Mesenchymal stem cell (in vitro differentiated cells and primary cell): ENCODE results near the gene COL23A1.
"Not testable (repeated sequence)": the region's sequence is repeated elsewhere in the genome, so short reads cannot be mapped to it uniquely, and the experiment has no call there.

Experiments used
- DNase-seq: peaks from one replicate; pipeline ENCODE4 v3.0.0-alpha.2; 2013
- H2AFZ ChIP-seq: one replicate; pipeline ENCODE4 v1.6.1; 2013; ENCODE audit warnings: low read depth, mild to moderate bottlenecking, control low read depth, inconsistent platforms, low read length, moderate library complexity
- H2AK5ac ChIP-seq: 2 replicates; pipeline ENCODE4 v1.6.1; 2013; ENCODE audit warnings: low read length, moderate library complexity, mild to moderate bottlenecking, inconsistent platforms; ENCODE audit not compliant: severe bottlenecking
- H2BK120ac ChIP-seq: one replicate; pipeline ENCODE4 v1.6.1; 2013; ENCODE audit warnings: low read depth, mild to moderate bottlenecking, inconsistent platforms, low read length, moderate library complexity
- H2BK12ac ChIP-seq, 2 experiments: one replicate each; pipeline ENCODE4 v1.6.1; 2013; ENCODE audit warnings: inconsistent platforms in 2 of 2, low read length in 2 of 2, mild to moderate bottlenecking in 2 of 2, moderate library complexity in 2 of 2, control low read depth in 1 of 2
- H2BK15ac ChIP-seq: one replicate; pipeline ENCODE4 v1.6.1; 2013; ENCODE audit warnings: mild to moderate bottlenecking, low read depth, inconsistent platforms; ENCODE audit not compliant: poor library complexity, severe bottlenecking
- H2BK5ac ChIP-seq: 2 replicates; pipeline ENCODE4 v1.6.1; 2013; ENCODE audit warnings: low read depth, mild to moderate bottlenecking, low read length, control low read depth, inconsistent platforms; ENCODE audit not compliant: poor library complexity, severe bottlenecking
- H3K14ac ChIP-seq, 2 experiments: one replicate each; pipeline ENCODE4 v1.6.1; 2013; ENCODE audit warnings: inconsistent platforms in 2 of 2, low read length in 2 of 2, control low read depth in 1 of 2, mild to moderate bottlenecking in 1 of 2, moderate library complexity in 1 of 2
- H3K18ac ChIP-seq, 2 experiments: one replicate each; pipeline ENCODE4 v1.6.1; 2013; ENCODE audit warnings: inconsistent platforms in 2 of 2, low read length in 2 of 2, control low read depth in 1 of 2, low read depth in 1 of 2, mild to moderate bottlenecking in 1 of 2
- H3K23ac ChIP-seq, 2 experiments: one replicate each; pipeline ENCODE4 v1.6.1; 2013; ENCODE audit warnings: inconsistent platforms in 2 of 2, low read length in 2 of 2, mild to moderate bottlenecking in 2 of 2, moderate library complexity in 2 of 2, control low read depth in 1 of 2
- H3K27ac ChIP-seq: 2 replicates; pipeline ENCODE4 v1.5.1; 2013; ENCODE audit warnings: mild to moderate bottlenecking, moderate library complexity, low read length, control low read depth, inconsistent platforms; ENCODE audit not compliant: poor library complexity, severe bottlenecking
- H3K27me3 ChIP-seq, 2 experiments: 2 replicates each; pipeline versions ENCODE4 v1.6.1 to v1.7.0; 2013; ENCODE audit warnings: low read length in 2 of 2, mild to moderate bottlenecking in 2 of 2, moderate library complexity in 2 of 2, control low read depth in 1 of 2, inconsistent platforms in 1 of 2; ENCODE audit not compliant: control insufficient read depth in 1 of 2, insufficient read depth in 1 of 2
- H3K36me3 ChIP-seq, 2 experiments: 2 replicates each; pipeline versions ENCODE4 v1.6.1 to v1.7.0; 2013; ENCODE audit warnings: low read length in 2 of 2, control low read depth in 1 of 2, inconsistent platforms in 1 of 2, low read depth in 1 of 2, mild to moderate bottlenecking in 1 of 2; ENCODE audit not compliant: insufficient read depth in 2 of 2, control insufficient read depth in 1 of 2
- H3K4ac ChIP-seq, 2 experiments: one replicate each; pipeline ENCODE4 v1.6.1; 2013; ENCODE audit warnings: inconsistent platforms in 2 of 2, low read length in 2 of 2, mild to moderate bottlenecking in 2 of 2, moderate library complexity in 2 of 2, control low read depth in 1 of 2, low read depth in 1 of 2
- H3K4me1 ChIP-seq: 2 replicates; pipeline ENCODE4 v1.6.1; 2013; ENCODE audit warnings: low read depth, low read length, control low read depth; ENCODE audit not compliant: control insufficient read depth, insufficient read depth
- H3K4me2 ChIP-seq: 2 replicates; pipeline ENCODE4 v1.6.1; 2013; ENCODE audit warnings: low read length, mild to moderate bottlenecking, inconsistent platforms; ENCODE audit not compliant: poor library complexity, severe bottlenecking
- H3K4me3 ChIP-seq, 2 experiments: 2 replicates each; pipeline versions ENCODE4 v1.5.1 to v1.7.0; 2013; ENCODE audit warnings: low read length in 2 of 2, mild to moderate bottlenecking in 2 of 2, control low read depth in 1 of 2, low read depth in 1 of 2; ENCODE audit not compliant: insufficient read depth in 1 of 2
- H3K79me1 ChIP-seq: replicated peaks from 2 replicates; pipeline ENCODE4 v1.6.1; 2013; ENCODE audit warnings: mild to moderate bottlenecking, control low read depth, low read length, inconsistent platforms; ENCODE audit not compliant: poor library complexity, severe bottlenecking
- H3K9ac ChIP-seq: 2 replicates; pipeline ENCODE4 v1.7.0; 2013; ENCODE audit warnings: mild to moderate bottlenecking, low read length, moderate library complexity
- H3K9me3 ChIP-seq: 2 replicates; pipeline ENCODE4 v1.7.0; 2013; ENCODE audit warnings: mild to moderate bottlenecking, low read length; ENCODE audit not compliant: control insufficient read depth
- H4K8ac ChIP-seq: one replicate; pipeline ENCODE4 v1.6.1; 2013; ENCODE audit warnings: inconsistent platforms, mild to moderate bottlenecking, low read length, moderate library complexity
- H4K91ac ChIP-seq: one replicate; pipeline ENCODE4 v1.6.1; 2013; ENCODE audit warnings: mild to moderate bottlenecking, low read length, inconsistent platforms
- WGBS: methylation state at CpG from one replicate; pipeline ENCODE4 v1.1.7; 2013; ENCODE audit warnings: mixed read lengths; 5-methylcytosine and 5-hydroxymethylcytosine counted together

The COL23A1 gene

DNA sequence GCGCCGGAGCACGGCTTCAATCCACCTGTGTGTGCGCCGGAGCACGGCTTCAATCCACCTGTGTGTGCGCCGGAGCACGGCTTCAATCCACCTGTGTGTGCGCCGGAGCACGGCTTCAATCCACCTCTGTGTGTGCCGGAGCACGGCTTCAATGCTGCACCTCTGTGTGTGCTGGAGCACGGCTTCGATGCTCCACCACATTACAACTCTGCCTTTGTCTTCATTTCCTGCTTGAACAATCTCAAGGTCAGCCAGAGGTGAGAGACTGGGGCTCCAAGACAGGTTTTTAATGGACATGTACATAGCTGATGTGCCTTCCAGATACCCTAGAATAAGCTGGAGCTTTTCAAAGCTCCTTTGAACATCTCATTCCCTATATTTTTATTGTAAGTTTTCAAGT is 287.9 kb downstream of the COL23A1 start:
- peaks cover 0 to 33% of the 10 kb centered on the region in 2 experiments for H3K27me3 ChIP-seq
- not testable (repeated sequence) for H2BK5ac ChIP-seq, H2AK5ac ChIP-seq, H2BK120ac ChIP-seq, H3K36me3 ChIP-seq, H3K9ac ChIP-seq, H3K4me1 ChIP-seq, H3K4ac ChIP-seq, H4K8ac ChIP-seq, H4K91ac ChIP-seq, H2BK12ac ChIP-seq, H3K4me2 ChIP-seq, H3K23ac ChIP-seq, DNase-seq, H3K14ac ChIP-seq, H2BK15ac ChIP-seq, H3K18ac ChIP-seq, H2AFZ ChIP-seq, H3K4me3 ChIP-seq, H3K27ac ChIP-seq, H3K79me1 ChIP-seq, H3K9me3 ChIP-seq
- 86% methylated on average over 16 of the region's 16 CpGs for WGBS

- no peak overlapping the region for H2BK12ac ChIP-seq
- H4K8ac ChIP-seq: no peak overlapping the region
- no peak overlapping the region for H3K9ac ChIP-seq
- H3K23ac ChIP-seq: no peak overlapping the region
- H2BK5ac ChIP-seq: no peak overlapping the region
- H3K27ac ChIP-seq: no peak overlapping the region
- H2AK5ac ChIP-seq: no peak overlapping the region
- no peak overlapping the region for H3K4me2 ChIP-seq
- H2BK120ac ChIP-seq: no peak overlapping the region
- no peak overlapping the region for H3K4ac ChIP-seq
- H3K27me3 ChIP-seq: peaks cover 0 to 27% of the 10 kb centered on the region in 2 experiments
- 91% methylated on average over 12 of the region's 15 CpGs for WGBS
- no peaks in the 10 kb centered on the region for H3K9me3 ChIP-seq
- H2BK15ac ChIP-seq: no peak overlapping the region
- DNase-seq: no peak
- H3K79me1 ChIP-seq: no peaks in the 10 kb centered on the region
- H4K91ac ChIP-seq: no peak overlapping the region
- H3K14ac ChIP-seq: no peak overlapping the region
- H3K36me3 ChIP-seq: no peaks in the 10 kb centered on the region
- H3K4me1 ChIP-seq: no peaks in the 10 kb centered on the region
- H3K18ac ChIP-seq: no peak overlapping the region
- no peak overlapping the region for H2AFZ ChIP-seq
- H3K4me3 ChIP-seq: no peak overlapping the region
Measured at GRCh38 chr5:178301641-178302040, 288.6 kb downstream of the COL23A1 start.

DNA sequence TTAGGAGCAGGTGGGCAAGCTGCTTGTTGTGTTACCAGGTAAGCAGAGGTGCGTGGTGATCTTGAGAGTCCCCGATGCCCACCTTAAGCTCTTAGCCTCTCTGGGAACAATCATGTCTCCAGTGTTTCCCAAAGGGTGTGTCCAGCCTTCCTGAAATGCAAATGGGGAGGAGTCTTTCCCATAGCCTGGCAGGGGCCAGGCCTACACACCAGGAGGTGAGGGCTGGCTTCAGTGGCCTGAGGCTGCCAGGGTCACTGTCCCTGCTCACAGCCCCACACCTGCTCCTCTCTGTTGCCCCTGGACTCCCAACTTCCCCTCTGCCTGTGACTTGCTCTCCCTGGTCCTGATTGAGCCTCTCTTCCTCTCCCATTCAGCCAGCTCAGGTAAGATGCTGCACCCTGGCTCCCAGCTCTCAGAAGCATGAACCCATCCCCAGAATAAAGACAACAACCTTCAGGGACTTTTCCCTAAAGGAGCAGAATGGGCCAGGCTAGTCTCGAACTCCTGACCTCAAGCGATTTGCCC is 291.8 kb downstream of the COL23A1 start:
- no peak overlapping the region for H4K8ac ChIP-seq
- H3K9ac ChIP-seq: no peak overlapping the region
- no peak overlapping the region for H2BK120ac ChIP-seq
- WGBS: 92% methylated on average over 4 of the region's 4 CpGs
- H3K4ac ChIP-seq: no peak overlapping the region
- no peak for DNase-seq
- H3K23ac ChIP-seq: no peak overlapping the region
- no peak overlapping the region for H3K27ac ChIP-seq
- H2BK15ac ChIP-seq: no peak overlapping the region
- H3K9me3 ChIP-seq: no peaks in the 10 kb centered on the region
- no peaks in the 10 kb centered on the region for H3K79me1 ChIP-seq
- H3K4me1 ChIP-seq: no peaks in the 10 kb centered on the region
- no peak overlapping the region for H2AFZ ChIP-seq
- H2BK12ac ChIP-seq: no peak overlapping the region
- no peak overlapping the region for H3K18ac ChIP-seq
- H3K36me3 ChIP-seq: no peaks in the 10 kb centered on the region
- no peak overlapping the region for H2BK5ac ChIP-seq
- H3K27me3 ChIP-seq: peaks cover 0 to 23% of the 10 kb centered on the region in 2 experiments
- no peak overlapping the region for H2AK5ac ChIP-seq
- no peak overlapping the region for H4K91ac ChIP-seq
- no peak overlapping the region for H3K4me2 ChIP-seq
- H3K4me3 ChIP-seq: no peak overlapping the region
- H3K14ac ChIP-seq: no peak overlapping the region

DNA sequence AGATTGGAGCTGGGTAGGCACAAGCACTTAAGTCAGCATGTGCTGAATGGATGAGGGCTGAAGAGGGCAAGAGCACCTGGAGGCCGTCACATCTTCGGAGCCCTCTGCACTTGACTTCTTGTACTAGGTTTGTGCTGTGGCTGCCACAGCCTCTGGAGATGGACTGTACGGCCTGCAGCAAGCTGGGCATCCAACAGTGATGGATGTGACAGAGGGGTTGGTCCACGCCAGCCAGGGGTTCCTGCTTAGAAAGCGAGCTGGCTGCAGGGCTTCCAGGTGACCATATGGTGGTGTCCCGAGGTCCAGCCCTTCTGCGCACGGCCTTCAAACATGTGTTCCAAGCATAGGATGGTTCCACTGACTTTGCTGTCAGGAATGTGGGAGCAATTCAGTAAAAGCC is 292.4 kb downstream of the COL23A1 start:
- Histone ChIP-seq H2BK5ac (no peak overlapping the region), H3K18ac (no peak overlapping the region), H4K8ac (no peak overlapping the region), H2AK5ac (no peak overlapping the region), H3K27me3 (peaks cover 0 to 23% of the 10 kb centered on the region in 2 experiments), H3K36me3 (no peaks in the 10 kb centered on the region), H3K14ac (no peak overlapping the region), H3K9me3 (no peaks in the 10 kb centered on the region), H2BK120ac (no peak overlapping the region), H3K27ac (no peak overlapping the region), H4K91ac (no peak overlapping the region), H2BK12ac (no peak overlapping the region), H3K4me3 (no peak overlapping the region), H2AFZ (no peak overlapping the region), H3K4me1 (no peaks in the 10 kb centered on the region), H3K79me1 (no peaks in the 10 kb centered on the region), H2BK15ac (no peak overlapping the region), H3K4me2 (no peak overlapping the region), H3K4ac (no peak overlapping the region), H3K9ac (no peak overlapping the region), H3K23ac (no peak overlapping the region)
- DNase-seq: no peak
- 76% methylated on average over 7 of the region's 8 CpGs for WGBS
